Measurements from ENCODE around the gene PRKD3. TPM values are rescaled to one million over a fixed set of nuclear protein-coding genes. Genes with fewer than 3 reads are reported as not detected.

PRKD3 gene
- total RNA-seq, 1 donor from 2014 or later: 50.1 TPM

DNA sequence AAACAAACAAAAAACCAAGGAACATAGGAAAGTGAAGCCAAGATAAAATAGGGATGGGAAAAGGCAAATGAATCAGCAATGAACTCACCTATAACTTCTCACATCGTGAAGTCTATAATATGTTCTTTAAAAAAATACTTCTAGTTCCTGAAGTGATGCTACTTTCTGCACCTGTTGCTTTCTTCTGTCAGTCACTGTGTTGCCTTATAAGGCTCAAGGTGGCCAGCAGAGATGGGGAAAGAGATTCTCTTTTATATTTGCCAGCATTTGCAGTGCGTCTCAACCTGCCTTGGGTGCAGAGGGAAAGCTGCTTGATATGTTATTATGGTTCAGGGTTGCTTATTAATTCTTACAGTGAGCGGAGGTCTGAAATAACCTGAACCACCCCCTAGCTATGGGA lies 33.8 kb upstream of the PRKD3 start:
- peaks cover 35% of the 10 kb centered on the region for H3K27me3 Mint-ChIP-seq (ENCODE audit: unreplicated experiment)
- no peaks in the 10 kb centered on the region for H3K36me3 Mint-ChIP-seq (ENCODE audit: unreplicated experiment)
- TF ChIP-seq, protein P1, sequence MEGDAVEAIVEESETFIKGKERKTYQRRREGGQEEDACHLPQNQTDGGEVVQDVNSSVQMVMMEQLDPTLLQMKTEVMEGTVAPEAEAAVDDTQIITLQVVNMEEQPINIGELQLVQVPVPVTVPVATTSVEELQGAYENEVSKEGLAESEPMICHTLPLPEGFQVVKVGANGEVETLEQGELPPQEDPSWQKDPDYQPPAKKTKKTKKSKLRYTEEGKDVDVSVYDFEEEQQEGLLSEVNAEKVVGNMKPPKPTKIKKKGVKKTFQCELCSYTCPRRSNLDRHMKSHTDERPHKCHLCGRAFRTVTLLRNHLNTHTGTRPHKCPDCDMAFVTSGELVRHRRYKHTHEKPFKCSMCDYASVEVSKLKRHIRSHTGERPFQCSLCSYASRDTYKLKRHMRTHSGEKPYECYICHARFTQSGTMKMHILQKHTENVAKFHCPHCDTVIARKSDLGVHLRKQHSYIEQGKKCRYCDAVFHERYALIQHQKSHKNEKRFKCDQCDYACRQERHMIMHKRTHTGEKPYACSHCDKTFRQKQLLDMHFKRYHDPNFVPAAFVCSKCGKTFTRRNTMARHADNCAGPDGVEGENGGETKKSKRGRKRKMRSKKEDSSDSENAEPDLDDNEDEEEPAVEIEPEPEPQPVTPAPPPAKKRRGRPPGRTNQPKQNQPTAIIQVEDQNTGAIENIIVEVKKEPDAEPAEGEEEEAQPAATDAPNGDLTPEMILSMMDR (IDR thresholded peaks at IDR 0.05): no peak
- H3K4me1 Mint-ChIP-seq (ENCODE audit: unreplicated experiment): no peaks in the 10 kb centered on the region
- H3K9me3 Mint-ChIP-seq (ENCODE audit: unreplicated experiment): no peaks in the 10 kb centered on the region
- no peak overlapping the region for H3K4me3 Mint-ChIP-seq (ENCODE audit: unreplicated experiment)
- H3K27ac Mint-ChIP-seq (ENCODE audit: unreplicated experiment): no peak overlapping the region
- DNase-seq (ENCODE audit: extremely low spot score, unreplicated experiment): no peak

DNA sequence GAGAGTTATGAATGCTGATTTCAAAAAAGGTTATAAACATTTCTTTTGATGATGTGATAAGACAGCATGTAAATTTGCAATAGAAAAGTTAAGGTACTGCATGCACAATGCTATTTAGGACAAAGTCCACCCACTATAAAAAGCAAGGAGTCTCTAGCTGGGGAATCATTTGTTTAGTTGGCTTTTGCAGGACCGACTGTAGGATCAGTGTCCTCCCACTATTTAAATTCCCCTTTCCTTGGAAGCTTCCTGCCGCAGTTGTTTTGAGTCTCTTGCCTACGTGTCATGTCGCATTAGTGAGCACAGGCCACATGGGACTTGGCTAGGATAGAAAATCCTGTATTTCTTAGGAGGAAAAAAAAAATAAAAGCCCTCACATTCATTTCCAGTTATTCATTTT lies 32.9 kb upstream of the PRKD3 start:
- peaks cover 33% of the 10 kb centered on the region for H3K27me3 Mint-ChIP-seq (ENCODE audit: unreplicated experiment)
- no peak for DNase-seq (ENCODE audit: extremely low spot score, unreplicated experiment)
- no peaks in the 10 kb centered on the region for H3K9me3 Mint-ChIP-seq (ENCODE audit: unreplicated experiment)
- H3K27ac Mint-ChIP-seq (ENCODE audit: unreplicated experiment): no peak overlapping the region
- H3K4me1 Mint-ChIP-seq (ENCODE audit: unreplicated experiment): no peaks in the 10 kb centered on the region
- no peak overlapping the region for H3K4me3 Mint-ChIP-seq (ENCODE audit: unreplicated experiment)
- H3K36me3 Mint-ChIP-seq (ENCODE audit: unreplicated experiment): no peaks in the 10 kb centered on the region
- TF ChIP-seq, protein P1 (IDR thresholded peaks at IDR 0.05): no peak

DNA sequence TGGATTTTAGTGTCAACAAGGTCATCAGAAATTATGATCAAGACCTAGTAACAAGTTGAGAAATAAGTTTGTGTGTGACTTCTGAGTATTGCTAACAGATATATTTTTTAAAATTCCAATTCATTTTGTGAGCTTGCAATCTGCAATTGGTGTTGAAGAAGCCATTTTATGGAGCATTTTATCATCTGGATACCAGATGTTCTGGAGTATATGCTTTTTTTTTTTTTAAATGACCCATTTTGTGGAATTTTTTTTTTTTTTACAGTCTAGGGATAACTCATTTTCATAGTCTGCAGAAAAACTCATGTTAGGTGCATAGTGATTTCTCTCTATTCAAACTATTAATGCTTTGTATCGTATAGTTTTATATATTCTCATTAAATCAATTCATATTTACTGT lies 32.4 kb upstream of the PRKD3 start:
- Mint-ChIP-seq H3K36me3 (ENCODE audit: unreplicated experiment) (no peaks in the 10 kb centered on the region), H3K27ac (ENCODE audit: unreplicated experiment) (no peak overlapping the region), H3K27me3 (ENCODE audit: unreplicated experiment) (peaks cover 30% of the 10 kb centered on the region), H3K9me3 (ENCODE audit: unreplicated experiment) (no peaks in the 10 kb centered on the region), H3K4me1 (ENCODE audit: unreplicated experiment) (no peaks in the 10 kb centered on the region), H3K4me3 (ENCODE audit: unreplicated experiment) (no peak overlapping the region)
- no peak for DNase-seq (ENCODE audit: extremely low spot score, unreplicated experiment)
- TF ChIP-seq, protein P1 (IDR thresholded peaks at IDR 0.05): no peak

DNA sequence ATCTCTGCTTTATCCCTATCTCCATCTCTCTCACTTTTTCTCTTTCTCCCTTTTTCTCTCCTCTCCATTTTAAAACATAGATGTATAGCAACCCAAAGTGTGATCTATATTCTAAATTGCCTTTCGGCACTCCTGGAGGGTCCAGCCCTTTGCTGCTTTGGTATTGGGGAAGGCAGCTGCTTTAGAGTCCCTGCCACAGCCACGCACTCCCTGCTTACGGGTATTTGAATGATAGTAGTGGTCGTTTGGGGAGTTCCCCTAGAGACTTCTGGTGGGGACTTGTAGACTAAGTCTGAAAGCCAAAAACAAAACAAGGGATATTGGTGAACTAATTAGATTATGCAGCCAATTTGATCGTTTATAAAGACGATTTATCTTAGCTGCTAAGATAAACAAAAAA lies 31.7 kb upstream of the PRKD3 start:
- TF ChIP-seq, protein P1 (IDR thresholded peaks at IDR 0.05): no peak
- Mint-ChIP-seq H3K27me3 (ENCODE audit: unreplicated experiment) (peaks cover 30% of the 10 kb centered on the region), H3K4me1 (ENCODE audit: unreplicated experiment) (no peaks in the 10 kb centered on the region), H3K27ac (ENCODE audit: unreplicated experiment) (no peak overlapping the region), H3K36me3 (ENCODE audit: unreplicated experiment) (no peaks in the 10 kb centered on the region), H3K9me3 (ENCODE audit: unreplicated experiment) (no peaks in the 10 kb centered on the region), H3K4me3 (ENCODE audit: unreplicated experiment) (no peak overlapping the region)
- DNase-seq (ENCODE audit: extremely low spot score, unreplicated experiment): no peak

DNA sequence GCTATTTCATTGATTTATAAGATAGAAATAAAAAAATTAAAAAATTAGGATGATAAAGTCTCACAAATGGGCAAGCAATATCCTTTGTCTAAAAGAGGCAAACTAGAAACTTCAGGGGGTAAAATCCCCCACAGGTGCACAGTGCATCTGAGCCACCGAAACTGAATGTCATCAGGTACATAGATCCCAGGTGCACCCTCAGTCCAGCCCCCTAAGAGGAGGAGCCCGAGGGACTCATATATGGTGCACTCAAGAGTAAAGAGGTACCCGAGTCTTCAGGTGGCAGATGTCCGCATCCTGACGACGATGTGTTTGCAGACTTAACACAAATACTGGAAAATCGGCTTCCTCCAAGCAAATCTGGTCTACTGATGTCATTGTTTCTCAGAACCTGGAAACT lies 31.1 kb upstream of the PRKD3 start:
- no peaks in the 10 kb centered on the region for H3K9me3 Mint-ChIP-seq (ENCODE audit: unreplicated experiment)
- H3K27me3 Mint-ChIP-seq (ENCODE audit: unreplicated experiment): peaks cover 26% of the 10 kb centered on the region
- H3K36me3 Mint-ChIP-seq (ENCODE audit: unreplicated experiment): no peaks in the 10 kb centered on the region
- H3K4me1 Mint-ChIP-seq (ENCODE audit: unreplicated experiment): no peaks in the 10 kb centered on the region
- DNase-seq (ENCODE audit: extremely low spot score, unreplicated experiment): no peak
- no peak overlapping the region for H3K27ac Mint-ChIP-seq (ENCODE audit: unreplicated experiment)
- TF ChIP-seq, protein P1 (IDR thresholded peaks at IDR 0.05): no peak
- H3K4me3 Mint-ChIP-seq (ENCODE audit: unreplicated experiment): no peak overlapping the region
